Neural cell (in vitro differentiated cells): ENCODE measurements around the gene GRID1. TPM values are rescaled to one million over a fixed set of nuclear protein-coding genes. Genes with fewer than 3 reads are reported as not detected.
"Not testable (repeated sequence)": the region's sequence is repeated elsewhere in the genome, so short reads cannot be mapped to it uniquely, and the experiment has no call there.

Experiments used
- H2AFZ ChIP-seq: fragments of 200-600, 300-800 bp; sonication (generic), shearing (Covaris generic); 2 replicates; pipeline ENCODE4 v1.6.0; 2014; ENCODE audit warnings: low read depth, mild to moderate bottlenecking, antibody characterized with exemption, low read length, moderate library complexity
- H3F3A ChIP-seq: fragments of 200-600 bp; shearing (Covaris generic); 2 replicates; pipeline ENCODE4 v1.6.1; 2016; ENCODE audit warnings: mild to moderate bottlenecking, moderate library complexity, mixed read lengths, antibody characterized with exemption, low read length; ENCODE audit not compliant: insufficient read depth, poor library complexity, severe bottlenecking
- H3K27ac ChIP-seq: fragments of 200-600, 300-800 bp; sonication (generic), shearing (Covaris generic); 2 replicates; pipeline ENCODE4 v1.5.1; 2014; ENCODE audit warnings: mild to moderate bottlenecking, low read length, moderate library complexity
- H3K27me3 ChIP-seq: fragments of 300-800, 200-600 bp; sonication (generic), shearing (Covaris generic); 2 replicates; pipeline ENCODE4 v1.6.0; 2014; ENCODE audit warnings: mild to moderate bottlenecking, low read depth, low read length, moderate library complexity; ENCODE audit not compliant: insufficient read depth
- H3K36me3 ChIP-seq: fragments of 300-800, 200-600 bp; sonication (generic), shearing (Covaris generic); 2 replicates; pipeline ENCODE4 v1.5.1; 2014; ENCODE audit warnings: mild to moderate bottlenecking, antibody characterized with exemption, low read length, moderate library complexity; ENCODE audit not compliant: insufficient read depth
- H3K4me2 ChIP-seq: fragments of 300-800, 200-600 bp; sonication (generic), shearing (Covaris generic); 2 replicates; pipeline ENCODE4 v1.6.0; 2014; ENCODE audit warnings: mild to moderate bottlenecking, low read length
- H3K4me3 ChIP-seq: fragments of 300-800, 200-600 bp; sonication (generic), shearing (Covaris generic); 2 replicates; pipeline ENCODE4 v1.5.1; 2014; ENCODE audit warnings: mild to moderate bottlenecking, low read length, moderate library complexity
- H3K79me2 ChIP-seq: fragments of 200-600 bp; shearing (Covaris generic); replicated peaks from 2 replicates; pipeline ENCODE4 v1.6.0; 2014; ENCODE audit warnings: mild to moderate bottlenecking, low read length, moderate library complexity; ENCODE audit not compliant: insufficient read depth
- H3K9ac ChIP-seq: fragments of 300-800, 200-600 bp; sonication (generic), shearing (Covaris generic); 2 replicates; pipeline ENCODE4 v1.6.1; 2016; ENCODE audit warnings: mild to moderate bottlenecking, low read length, mixed read lengths
- H3K9me2 ChIP-seq: fragments of 200-600 bp; shearing (Covaris generic); 2 replicates; pipeline ENCODE4 v1.6.1; 2016; ENCODE audit warnings: mild to moderate bottlenecking, low read length, mixed read lengths; ENCODE audit not compliant: insufficient read depth
- H3K9me3 ChIP-seq: fragments of 200-600, 300-800 bp; sonication (generic), shearing (Covaris generic); 2 replicates; pipeline ENCODE4 v1.6.1; 2016; ENCODE audit warnings: mild to moderate bottlenecking, mixed run types, low read length, moderate library complexity, mixed read lengths
- H4K20me1 ChIP-seq: fragments of 200-600 bp; shearing (Covaris generic); 2 replicates; pipeline ENCODE4 v1.6.1; 2016; ENCODE audit warnings: mild to moderate bottlenecking, mixed run types; ENCODE audit not compliant: insufficient read depth
- CTCF ChIP-seq: fragments of 450-650 bp; IDR thresholded peaks from 2 replicates; pipeline ENCODE4 v1.5.1; 2014; ENCODE audit warnings: antibody characterized with exemption, mild to moderate bottlenecking, moderate library complexity; ENCODE audit not compliant: poor library complexity, severe bottlenecking
- EP300 ChIP-seq: fragments of 450-650 bp; conservative IDR thresholded peaks from 2 replicates; pipeline ENCODE4 v1.6.1; 2014; ENCODE audit warnings: antibody characterized with exemption, mild to moderate bottlenecking, moderate library complexity; ENCODE audit not compliant: poor library complexity, severe bottlenecking
- EZH2 ChIP-seq: fragments of 200-600, 300-800 bp; shearing (Covaris generic), sonication (generic); IDR thresholded peaks from 2 replicates; pipeline ENCODE4 v1.6.1; 2014; ENCODE audit warnings: antibody characterized with exemption, low read length, borderline replicate concordance, mild to moderate bottlenecking; ENCODE audit not compliant: insufficient read depth, poor library complexity, severe bottlenecking
- MXI1 ChIP-seq: fragments of 450-650 bp; conservative IDR thresholded peaks from 2 replicates; pipeline ENCODE4 v1.6.1; 2014; ENCODE audit warnings: antibody characterized with exemption, mild to moderate bottlenecking; ENCODE audit not compliant: poor library complexity, severe bottlenecking
- POLR2AphosphoS5 ChIP-seq: IDR thresholded peaks from 2 replicates; pipeline ENCODE4 v1.6.1; 2012
- RAD21 ChIP-seq: fragments of 450-650 bp; conservative IDR thresholded peaks from 2 replicates; pipeline ENCODE4 v1.6.1; 2014; ENCODE audit warnings: antibody characterized with exemption, mild to moderate bottlenecking, moderate library complexity
- REST ChIP-seq: IDR thresholded peaks from 2 replicates; pipeline ENCODE4 v1.6.1; 2012; ENCODE audit warnings: borderline replicate concordance
- SMC3 ChIP-seq: fragments of 450-650 bp; conservative IDR thresholded peaks from 2 replicates; pipeline ENCODE4 v1.6.1; 2014; ENCODE audit warnings: antibody characterized with exemption, mild to moderate bottlenecking, moderate library complexity; ENCODE audit not compliant: poor library complexity
- TAF1 ChIP-seq: IDR thresholded peaks from 2 replicates; pipeline ENCODE4 v1.6.1; 2012; ENCODE audit warnings: low read depth
- polyA plus RNA-seq: library from polyadenylated mRNA; depleted of rRNA; stranded (reverse); fragments of >200 nt; gene quantifications from 2 replicates; pipeline ENCODE4 v1.2.3, GENCODE V29; 2014

GRID1 gene
- polyA plus RNA-seq, 1 donor from 2014 or later = 7.3 TPM

- TF ChIP-seq CTCF (no peak), MXI1 (no peak)
Observed at GRCh38 chr10:86077271-86077670, 289.3 kb downstream of the GRID1 start (continued).

GRCh38 chr10:86076497-86076896, 290.1 kb downstream of the GRID1 start:
- not testable (repeated sequence) for H3K9me2 ChIP-seq, H3K4me3 ChIP-seq, H3K79me2 ChIP-seq, H3K27me3 ChIP-seq, H3K9ac ChIP-seq, H4K20me1 ChIP-seq, H3K27ac ChIP-seq, H3K4me2 ChIP-seq, H3K36me3 ChIP-seq, H2AFZ ChIP-seq, H3F3A ChIP-seq, H3K9me3 ChIP-seq

- Histone ChIP-seq H4K20me1 (no peaks in the 10 kb centered on the region), H2AFZ (no peak overlapping the region), H3K27me3 (no peaks in the 10 kb centered on the region), H3K27ac (no peak overlapping the region), H3K9me2 (no peaks in the 10 kb centered on the region), H3K4me3 (no peak overlapping the region), H3K79me2 (no peaks in the 10 kb centered on the region), H3K9ac (no peak overlapping the region), H3F3A (no peaks in the 10 kb centered on the region), H3K36me3 (no peaks in the 10 kb centered on the region), H3K9me3 (no peaks in the 10 kb centered on the region), H3K4me2 (no peak overlapping the region)
- TF ChIP-seq REST = no peak
- TF ChIP-seq TAF1 = no peak
- TF ChIP-seq RAD21 = no peak
- no peak for TF ChIP-seq EZH2
- TF ChIP-seq SMC3 = no peak
- TF ChIP-seq MXI1 = no peak
- no peak for TF ChIP-seq POLR2AphosphoS5
- TF ChIP-seq EP300 = no peak
- TF ChIP-seq CTCF = no peak
Observed at GRCh38 chr10:86075512-86075911, 291.1 kb downstream of the GRID1 start.
